Measurements from ENCODE around the gene PTTG2.

Gene PTTG2

GRCh38 chr4:37981844-37982720, 21.9 kb downstream of the PTTG2 start:
- DNase-seq (ENCODE audit: extremely low spot score) = no peak
- ChIA-PET POLR2A (interaction anchor here (0.7 kb wide), 1 partner anchor 14 kb away, joined by 3 read pairs; no protein-coding TSS in a partner anchor), CTCF (no interaction called here)
- TF ChIP-seq TARDBP (IDR thresholded peaks at IDR 0.05) = no peak
- no peak for TF ChIP-seq ARNT (IDR thresholded peaks at IDR 0.05)
- no peak for TF ChIP-seq CTBP1 (IDR thresholded peaks at IDR 0.05; ENCODE audit: borderline replicate concordance)
- no peak for TF ChIP-seq HDGF (IDR thresholded peaks at IDR 0.05; ENCODE audit: borderline replicate concordance)
- TF ChIP-seq FOXA1 (IDR thresholded peaks at IDR 0.05) = no peak
- no peak for TF ChIP-seq L3MBTL2 (conservative IDR thresholded peaks at IDR 0.05)
- TF ChIP-seq SUZ12 (IDR thresholded peaks at IDR 0.05) = no peak

- TF ChIP-seq SP1 (IDR thresholded peaks at IDR 0.05) (no peak), CTBP1 (IDR thresholded peaks at IDR 0.05; ENCODE audit: borderline replicate concordance) (no peak), ARNT (IDR thresholded peaks at IDR 0.05) (no peak), NFRKB (IDR thresholded peaks at IDR 0.05) (no peak)
- CTCF ChIA-PET = no interaction called here
- no peak for DNase-seq (ENCODE audit: extremely low spot score)
- POLR2A ChIA-PET = no interaction called here
Measured at GRCh38 chr4:37982736-37983135, 22.5 kb downstream of the PTTG2 start.

GRCh38 chr4:37983951-37984350, 23.8 kb downstream of the PTTG2 start:
- TF ChIP-seq PKNOX1 (IDR thresholded peaks at IDR 0.05) (no peak), NFRKB (IDR thresholded peaks at IDR 0.05) (no peak), FOXA1 (IDR thresholded peaks at IDR 0.05) (no peak), TARDBP (IDR thresholded peaks at IDR 0.05) (no peak), HDGF (IDR thresholded peaks at IDR 0.05; ENCODE audit: borderline replicate concordance) (no peak), SUZ12 (IDR thresholded peaks at IDR 0.05) (no peak), BHLHE40 (IDR thresholded peaks at IDR 0.05; ENCODE audit: borderline replicate concordance) (no peak), ELF4 (IDR thresholded peaks at IDR 0.05) (no peak), CTBP1 (IDR thresholded peaks at IDR 0.05; ENCODE audit: borderline replicate concordance) (no peak), ARNT (IDR thresholded peaks at IDR 0.05) (no peak), FOXK2 (IDR thresholded peaks at IDR 0.05) (no peak), LEF1 (IDR thresholded peaks at IDR 0.05; ENCODE audit: borderline replicate concordance) (no peak), ZNF384 (IDR thresholded peaks at IDR 0.05) (no peak), FOXM1 (IDR thresholded peaks at IDR 0.05; ENCODE audit: borderline replicate concordance) (no peak), L3MBTL2 (conservative IDR thresholded peaks at IDR 0.05) (no peak), SP1 (IDR thresholded peaks at IDR 0.05) (no peak)
- ChIA-PET CTCF (no interaction called here), POLR2A (no interaction called here)
- DNase-seq (ENCODE audit: extremely low spot score) = no peak

- DNase-seq (ENCODE audit: extremely low spot score) = no peak
- ChIA-PET POLR2A (no interaction called here), CTCF (no interaction called here)
- no peak for TF ChIP-seq TARDBP (IDR thresholded peaks at IDR 0.05)
- TF ChIP-seq BHLHE40 (IDR thresholded peaks at IDR 0.05; ENCODE audit: borderline replicate concordance) = no peak
- TF ChIP-seq ELF4 (IDR thresholded peaks at IDR 0.05) = no peak
- no peak for TF ChIP-seq L3MBTL2 (conservative IDR thresholded peaks at IDR 0.05)
- TF ChIP-seq SUZ12 (IDR thresholded peaks at IDR 0.05) = no peak
- TF ChIP-seq CTBP1 (IDR thresholded peaks at IDR 0.05; ENCODE audit: borderline replicate concordance) = no peak
- TF ChIP-seq FOXA1 (IDR thresholded peaks at IDR 0.05) = no peak
- no peak for TF ChIP-seq ARNT (IDR thresholded peaks at IDR 0.05)
- TF ChIP-seq PKNOX1 (IDR thresholded peaks at IDR 0.05) = no peak
Measured at GRCh38 chr4:37985730-37986275, 25.6 kb downstream of the PTTG2 start.

- ChIA-PET POLR2A (no interaction called here), CTCF (no interaction called here)
- DNase-seq (ENCODE audit: extremely low spot score) = no peak
- TF ChIP-seq LEF1 (IDR thresholded peaks at IDR 0.05; ENCODE audit: borderline replicate concordance) (no peak), FOXK2 (IDR thresholded peaks at IDR 0.05) (no peak), TARDBP (IDR thresholded peaks at IDR 0.05) (no peak), SP1 (IDR thresholded peaks at IDR 0.05) (no peak), ZNF384 (IDR thresholded peaks at IDR 0.05) (no peak), ELF4 (IDR thresholded peaks at IDR 0.05) (no peak), HDGF (IDR thresholded peaks at IDR 0.05; ENCODE audit: borderline replicate concordance) (no peak), PKNOX1 (IDR thresholded peaks at IDR 0.05) (no peak), BHLHE40 (IDR thresholded peaks at IDR 0.05; ENCODE audit: borderline replicate concordance) (no peak), CTBP1 (IDR thresholded peaks at IDR 0.05; ENCODE audit: borderline replicate concordance) (no peak), NFRKB (IDR thresholded peaks at IDR 0.05) (no peak), FOXA1 (IDR thresholded peaks at IDR 0.05) (no peak), ARNT (IDR thresholded peaks at IDR 0.05) (no peak), SUZ12 (IDR thresholded peaks at IDR 0.05) (no peak), L3MBTL2 (conservative IDR thresholded peaks at IDR 0.05) (no peak), FOXM1 (IDR thresholded peaks at IDR 0.05; ENCODE audit: borderline replicate concordance) (no peak)
Measured at GRCh38 chr4:37988670-37989069, 28.5 kb downstream of the PTTG2 start.
